NCI-H1105 treated with DMSO at 0.1 percent for 48 hours (cell line): ENCODE data around the gene CCL17.
"Not testable (repeated sequence)": the region's sequence is repeated elsewhere in the genome, so short reads cannot be mapped to it uniquely, and the experiment has no call there.

Experiments used
- DNase-seq: peaks from one replicate; lab custom pipeline; 2025; lab: John Stamatoyannopoulos, UW

Gene CCL17

GRCh38 chr16:57396786-57397185, 7.8 kb upstream of the CCL17 start:
- no peak for DNase-seq

- not testable (repeated sequence) for DNase-seq
Measured at GRCh38 chr16:57397493-57397892, 7.1 kb upstream of the CCL17 start.

GRCh38 chr16:57401943-57402640, 2.5 kb upstream of the CCL17 start:
- DNase-seq = no peak

GRCh38 chr16:57405097-57405496, 530 bp downstream of the CCL17 start:
- no peak for DNase-seq

- no peak for DNase-seq
Measured at GRCh38 chr16:57406881-57407280, 2.3 kb downstream of the CCL17 start.

- no peak for DNase-seq
Measured at GRCh38 chr16:57407521-57408353, 3.2 kb downstream of the CCL17 start.

- DNase-seq = no peak
Measured at GRCh38 chr16:57409065-57409464, 4.5 kb downstream of the CCL17 start.

- no peak for DNase-seq
Measured at GRCh38 chr16:57409870-57410587, 5.5 kb downstream of the CCL17 start.

GRCh38 chr16:57411362-57411976, 6.9 kb downstream of the CCL17 start:
- DNase-seq = no peak

GRCh38 chr16:57412584-57412983, 8.0 kb downstream of the CCL17 start:
- DNase-seq = no peak

- DNase-seq = no peak
Measured at GRCh38 chr16:57413301-57413730, 8.7 kb downstream of the CCL17 start.

GRCh38 chr16:57413733-57414132, 9.2 kb downstream of the CCL17 start:
- DNase-seq = no peak

GRCh38 chr16:57416084-57416483, 11.5 kb downstream of the CCL17 start:
- no peak for DNase-seq

- DNase-seq = no peak
Measured at GRCh38 chr16:57419506-57419905, 14.9 kb downstream of the CCL17 start.

GRCh38 chr16:57422026-57422944, 17.7 kb downstream of the CCL17 start:
- DNase-seq = peak; percentile 13

- no peak for DNase-seq
Measured at GRCh38 chr16:57423152-57423551, 18.6 kb downstream of the CCL17 start.

- no peak for DNase-seq
Measured at GRCh38 chr16:57424583-57424982, 20.0 kb downstream of the CCL17 start.

- no peak for DNase-seq
Measured at GRCh38 chr16:57426356-57426755, 21.8 kb downstream of the CCL17 start.

- no peak for DNase-seq
Measured at GRCh38 chr16:57427307-57427706, 22.7 kb downstream of the CCL17 start.

- no peak for DNase-seq
Measured at GRCh38 chr16:57427824-57428223, 23.3 kb downstream of the CCL17 start.

GRCh38 chr16:57430955-57431354, 26.4 kb downstream of the CCL17 start:
- DNase-seq = no peak
